Endothelial cell of umbilical vein (primary cell): ENCODE measurements around the gene MYLK. TPM values are rescaled to one million over a fixed set of nuclear protein-coding genes. Genes with fewer than 3 reads are reported as not detected.

Experiments used
- BruUV-seq: library from RNA; stranded (reverse); fragments of 400-500 nt; replicated peaks from 2 replicates; lab custom pipeline; 2021; lab: Mats Ljungman, UMichigan
- CTCF ChIA-PET: fragments of 300-600, 350-600 bp; sonication (Branson Sonifier 250); formaldehyde crosslinking; loops from one replicate; lab custom pipeline; 2021; ENCODE audit warnings: antibody characterized with exemption, inconsistent platforms; lab: Charles Lee
- POLR2A ChIA-PET: fragments of 300-600, 350-600 bp; sonication (Branson Sonifier 250); formaldehyde crosslinking; loops from one replicate; lab custom pipeline; 2021; ENCODE audit warnings: antibody characterized with exemption, inconsistent platforms; lab: Charles Lee
- DNase-seq: peaks from one replicate; pipeline ENCODE4 v3.0.0-alpha.2; 2011; ENCODE audit warnings: low read depth, low spot score
- FAIRE-seq: peaks from 2 replicates; lab custom pipeline; 2011; peaks lifted over from hg19 to GRCh38; lab: Jason Lieb, UNC
- H2AFZ ChIP-seq: 2 replicates; pipeline ENCODE4 v1.6.0; 2012; ENCODE audit warnings: low read depth, low read length, control low read depth, inconsistent platforms
- H3K27ac ChIP-seq: 2 replicates; pipeline ENCODE4 v1.5.1; 2011; ENCODE audit warnings: low read depth, mild to moderate bottlenecking, control low read depth, low read length, moderate library complexity; ENCODE audit not compliant: insufficient read depth
- H3K27me3 ChIP-seq, 2 experiments: 2 replicates each; pipeline versions ENCODE4 v1.6.0 to v1.6.1; 2011; ENCODE audit warnings: low read length in 2 of 2, mixed read lengths in 1 of 2; ENCODE audit not compliant: control insufficient read depth in 2 of 2, insufficient read depth in 2 of 2
- H3K36me3 ChIP-seq, 2 experiments: 2 replicates in 1 of 2; 3 replicates in 1 of 2; pipeline ENCODE4 v1.5.1; 2011; ENCODE audit warnings: low read length in 2 of 2, mild to moderate bottlenecking in 1 of 2, moderate library complexity in 1 of 2; ENCODE audit not compliant: control insufficient read depth in 2 of 2, insufficient read depth in 2 of 2; ENCODE audit errors: extremely low read depth in 1 of 2
- H3K4me1 ChIP-seq: 3 replicates; pipeline ENCODE4 v1.5.1; 2011; ENCODE audit warnings: mild to moderate bottlenecking, low read length; ENCODE audit not compliant: control insufficient read depth, insufficient read depth; ENCODE audit errors: extremely low read depth
- H3K4me2 ChIP-seq: 2 replicates; pipeline ENCODE4 v1.6.1; 2011; ENCODE audit warnings: low read length, control low read depth, mixed read lengths; ENCODE audit not compliant: insufficient read depth
- H3K4me3 ChIP-seq, 3 experiments: fragments of 200-600 bp in 1 of 3; sonication (generic), shearing (Covaris generic) in 1 of 3; replicated peaks in 1 of 3; 2 replicates each; pipeline ENCODE4 v1.5.1; 2011 to 2016; ENCODE audit warnings: control low read depth in 3 of 3, low read length in 3 of 3, mild to moderate bottlenecking in 2 of 3, inconsistent platforms in 1 of 3, low read depth in 1 of 3, moderate library complexity in 1 of 3; ENCODE audit not compliant: insufficient read depth in 1 of 3
- H3K79me2 ChIP-seq: 2 replicates; pipeline ENCODE4 v1.6.0; 2012; ENCODE audit warnings: low read length, inconsistent platforms; ENCODE audit not compliant: control insufficient read depth, insufficient read depth
- H3K9ac ChIP-seq: replicated peaks from 2 replicates; pipeline ENCODE3; 2011; ENCODE audit warnings: low read length, control low read depth; ENCODE audit not compliant: insufficient read depth; ENCODE audit errors: extremely low read depth
- H3K9me1 ChIP-seq: replicated peaks from 3 replicates; pipeline ENCODE4 v1.6.0; 2011; ENCODE audit warnings: mild to moderate bottlenecking, low read length; ENCODE audit not compliant: control insufficient read depth, insufficient read depth; ENCODE audit errors: extremely low read depth
- H3K9me3 ChIP-seq: replicated peaks from 2 replicates; pipeline ENCODE4 v1.5.1; 2012; ENCODE audit warnings: low read length, inconsistent platforms; ENCODE audit not compliant: control insufficient read depth, insufficient read depth
- H4K20me1 ChIP-seq: replicated peaks from 2 replicates; pipeline ENCODE3; 2011; ENCODE audit warnings: mild to moderate bottlenecking, low read length; ENCODE audit not compliant: control insufficient read depth, insufficient read depth; ENCODE audit errors: extremely low read depth
- JUN ChIP-seq: IDR thresholded peaks from 2 replicates; pipeline ENCODE4 v1.6.1; 2011; ENCODE audit warnings: borderline replicate concordance, low read depth; ENCODE audit not compliant: insufficient read length, insufficient read depth
- MAX ChIP-seq: IDR thresholded peaks from 2 replicates; pipeline ENCODE4 v1.6.1; 2011; ENCODE audit not compliant: insufficient read depth, insufficient read length
- MYC ChIP-seq: IDR thresholded peaks from one replicate; pipeline ENCODE4 v1.6.1; 2011; ENCODE audit warnings: mild to moderate bottlenecking, low read depth, low read length
- POLR2AphosphoS5 ChIP-seq: IDR thresholded peaks from 2 replicates; pipeline ENCODE4 v1.6.1; 2012; ENCODE audit warnings: low read depth, mild to moderate bottlenecking, control low read depth, low read length, moderate library complexity; ENCODE audit not compliant: insufficient read depth
- dilution Hi-C: fragments of 300-500 bp; cut with MboI; formaldehyde crosslinking; loops from one replicate; pipeline ENCODE4 v1.15.0; 2019; ENCODE audit warnings: low sequenced_read_pairs; ENCODE audit not compliant: extremely low pct_ligation_motif_present
- intact Hi-C: fragments of 100-400 bp; cut with micrococcal nuclease; formaldehyde crosslinking; loops from one replicate; pipeline ENCODE4 v1.10.0; 2022
- polyA plus RNA-seq, 4 experiments: library from polyadenylated mRNA; depleted of rRNA in 3 of 4; stranded (reverse) in 3 of 4; unstranded in 1 of 4; fragments of >200 nt; gene quantifications; 2 replicates each; pipeline versions ENCODE4 v1.2.1 to v1.2.3, GENCODE V29; 2011 to 2012; ENCODE audit warnings: missing spikeins in 1 of 4
- total RNA-seq: library from RNA; stranded (reverse); gene quantifications from 2 replicates; pipeline ENCODE4 v1.2.3, GENCODE V29; 2021

MYLK gene
- total and polyA plus RNA-seq, 2 donors (not counting 3 experiments of a cell fraction or from before 2014, with no cell fraction given), result 10.0 to 22.2 TPM

GRCh38 chr3:123664753-123665152 is 219.4 kb downstream of the MYLK start:
- CTCF ChIA-PET, result interaction anchor here (0.7 to 1.4 kb wide), 3 partner anchors 37 to 59 kb away, joined by 3 to 5 read pairs (median 3); no protein-coding TSS in a partner anchor
- POLR2A ChIA-PET, result no interaction called here
- H3K36me3 ChIP-seq, result no peaks in the 10 kb centered on the region

GRCh38 chr3:123663977-123664376 is 220.2 kb downstream of the MYLK start:
- Histone ChIP-seq H2AFZ (no peak overlapping the region), H3K36me3 (no peaks in the 10 kb centered on the region), H3K9me3 (no peaks in the 10 kb centered on the region), H3K4me2 (no peak overlapping the region), H3K4me1 (peaks cover 34% of the 10 kb centered on the region), H3K27me3 (no peaks in the 10 kb centered on the region), H3K79me2 (no peaks in the 10 kb centered on the region), H3K4me3 (no peak overlapping the region), H3K9me1 (no peaks in the 10 kb centered on the region), H4K20me1 (no peaks in the 10 kb centered on the region), H3K9ac (no peak overlapping the region), H3K27ac (no peak overlapping the region)
- dilution Hi-C loops (no loop called here), intact Hi-C loops (no loop called here)
- no peak for FAIRE-seq
- CTCF ChIA-PET, result interaction anchor here (0.8 kb wide), 1 partner anchor 11 kb away, joined by 4 read pairs; no protein-coding TSS in a partner anchor
- no TSS peak for BruUV-seq
- no peak for TF ChIP-seq MYC
- no peak for TF ChIP-seq MAX
- TF ChIP-seq JUN, result no peak
- DNase-seq, result no peak
- POLR2A ChIA-PET, result no interaction called here

More at GRCh38 chr3:123664753-123665152, 219.4 kb downstream of the MYLK start:
- Histone ChIP-seq H3K4me2 (no peak overlapping the region), H3K9ac (no peak overlapping the region), H2AFZ (no peak overlapping the region), H3K9me3 (no peaks in the 10 kb centered on the region), H3K4me3 (no peak overlapping the region), H3K27ac (no peak overlapping the region), H4K20me1 (no peaks in the 10 kb centered on the region), H3K27me3 (no peaks in the 10 kb centered on the region), H3K79me2 (no peaks in the 10 kb centered on the region), H3K4me1 (peaks cover 34% of the 10 kb centered on the region), H3K9me1 (no peaks in the 10 kb centered on the region)
- dilution Hi-C loops, result no loop called here
- DNase-seq, result no peak
- TF ChIP-seq POLR2AphosphoS5, result no peak
- BruUV-seq, result no TSS peak
- intact Hi-C loops, result no loop called here
- FAIRE-seq, result no peak
